ENCODE measurements around the gene PPP4R4.

- no peak for TF ChIP-seq CTCF (IDR thresholded peaks at IDR 0.05; ENCODE audit: poor library complexity, severe bottlenecking)
- TF ChIP-seq EP300 (conservative IDR thresholded peaks at IDR 0.05; ENCODE audit: poor library complexity, severe bottlenecking): no peak
- TF ChIP-seq POLR2AphosphoS5 (IDR thresholded peaks at IDR 0.05): no peak
- no peak for TF ChIP-seq RAD21 (conservative IDR thresholded peaks at IDR 0.05)
- no peak for TF ChIP-seq EZH2 (IDR thresholded peaks at IDR 0.05; ENCODE audit: borderline replicate concordance, insufficient read depth, low read length, poor library complexity, severe bottlenecking)
- TF ChIP-seq SMC3 (conservative IDR thresholded peaks at IDR 0.05; ENCODE audit: poor library complexity): no peak
- no peak for TF ChIP-seq MXI1 (conservative IDR thresholded peaks at IDR 0.05; ENCODE audit: poor library complexity, severe bottlenecking)
- no peak for TF ChIP-seq REST (IDR thresholded peaks at IDR 0.05; ENCODE audit: borderline replicate concordance)
Measured at GRCh38 chr14:94292872-94293577, 118.9 kb downstream of the PPP4R4 start, which contains the start of gene SERPINA10.
